ENCODE measurements around the gene RBM17. TPM values are rescaled to one million over a fixed set of nuclear protein-coding genes. Genes with fewer than 3 reads are reported as not detected.

The RBM17 gene
- total and polyA plus RNA-seq, 4 donors: 65.5 to 103 (median 80.6) TPM

GRCh38 chr10:6130848-6131470 is 42.1 kb downstream of the RBM17 start:
- Histone ChIP-seq H3K9ac (ENCODE audit: insufficient read depth in 1 of 2, low read length in 2 of 2) (no peak overlapping the region), H3K27me3 (ENCODE audit: control insufficient read depth in 3 of 3, insufficient read depth in 3 of 3, low read length in 2 of 3) (no peaks in the 10 kb centered on the region), H3K4me1 (ENCODE audit: control insufficient read depth in 5 of 5, insufficient read depth in 5 of 5, low read length in 5 of 5) (peaks cover 0 to 24% (median 12%) of the 10 kb centered on the region in 5 donors), H3K27ac (ENCODE audit: low read depth in 1 of 2, low read length in 1 of 2) (no peak overlapping the region), H3K36me3 (ENCODE audit: control insufficient read depth in 4 of 4, insufficient read depth in 4 of 4, low read length in 4 of 4) (no peaks in the 10 kb centered on the region), H3K4me3 (no peak overlapping the region), H3K9me3 (ENCODE audit: control insufficient read depth in 4 of 4, insufficient read depth in 3 of 4, low read length in 3 of 4) (peaks cover 0 to 2% (median 0%) of the 10 kb centered on the region in 4 donors)
- 82 to 90% methylated on average over 7 of the region's 7 CpGs for WGBS, 2 donors
- ATAC-seq (ENCODE audit: insufficient read depth, low FRiP score) (no peak), DNase-seq (no peak)
- TF ChIP-seq CTCF (IDR thresholded peaks at IDR 0.05; ENCODE audit: control extremely low read depth, extremely low read depth): no peak

- no peak overlapping the region for H3K9ac ChIP-seq (ENCODE audit: insufficient read depth in 1 of 2, low read length in 2 of 2)
- TF ChIP-seq CTCF (IDR thresholded peaks at IDR 0.05; ENCODE audit: control extremely low read depth, extremely low read depth): no peak
- H3K27me3 ChIP-seq (ENCODE audit: control insufficient read depth in 3 of 3, insufficient read depth in 3 of 3, low read length in 2 of 3): peaks cover 0 to 3% (median 2%) of the 10 kb centered on the region in 3 donors
- no peaks in the 10 kb centered on the region for H3K36me3 ChIP-seq (ENCODE audit: control insufficient read depth in 4 of 4, insufficient read depth in 4 of 4, low read length in 4 of 4)
- DNase-seq (no peak), ATAC-seq (ENCODE audit: insufficient read depth, low FRiP score) (no peak)
- H3K27ac ChIP-seq (ENCODE audit: low read depth in 1 of 2, low read length in 1 of 2): no peak overlapping the region
- no peak overlapping the region for H3K4me3 ChIP-seq
- WGBS, 2 donors: 87 to 93% methylated on average over 22 of the region's 22 CpGs
- peaks cover 0 to 15% (median 7%) of the 10 kb centered on the region in 5 donors for H3K4me1 ChIP-seq (ENCODE audit: control insufficient read depth in 5 of 5, insufficient read depth in 5 of 5, low read length in 5 of 5)
- H3K9me3 ChIP-seq (ENCODE audit: control insufficient read depth in 4 of 4, insufficient read depth in 3 of 4, low read length in 3 of 4): peaks cover 0 to 2% (median 0%) of the 10 kb centered on the region in 4 donors
These were observed 44.7 kb downstream of the RBM17 start for GRCh38 chr10:6133331-6134098.

- H3K27me3 ChIP-seq (ENCODE audit: control insufficient read depth in 3 of 3, insufficient read depth in 3 of 3, low read length in 2 of 3): peaks cover 0 to 3% (median 2%) of the 10 kb centered on the region in 3 donors
These were observed 45.4 kb downstream of the RBM17 start for GRCh38 chr10:6134099-6134823.

More at GRCh38 chr10:6134099-6134823, 45.4 kb downstream of the RBM17 start:
- 86 to 89% methylated on average over 18 of the region's 18 CpGs for WGBS, 2 donors
- H3K36me3 ChIP-seq (ENCODE audit: control insufficient read depth in 4 of 4, insufficient read depth in 4 of 4, low read length in 4 of 4): no peaks in the 10 kb centered on the region
- H3K9me3 ChIP-seq (ENCODE audit: control insufficient read depth in 4 of 4, insufficient read depth in 3 of 4, low read length in 3 of 4): peaks cover 0 to 2% (median 0%) of the 10 kb centered on the region in 4 donors
- no peak overlapping the region for H3K27ac ChIP-seq (ENCODE audit: low read depth in 1 of 2, low read length in 1 of 2)
- H3K4me3 ChIP-seq: no peak overlapping the region
- H3K9ac ChIP-seq (ENCODE audit: insufficient read depth in 1 of 2, low read length in 2 of 2): no peak overlapping the region
- H3K4me1 ChIP-seq (ENCODE audit: control insufficient read depth in 5 of 5, insufficient read depth in 5 of 5, low read length in 5 of 5): peaks cover 0 to 8% (median 5%) of the 10 kb centered on the region in 5 donors
- TF ChIP-seq CTCF (IDR thresholded peaks at IDR 0.05; ENCODE audit: control extremely low read depth, extremely low read depth): no peak
- no peak for DNase-seq
- ATAC-seq (ENCODE audit: insufficient read depth, low FRiP score): no peak
